GM12892 (cell line): ENCODE results near the gene CPE.

Source experiments
- POLR2A ChIP-seq: IDR thresholded peaks from 2 replicates; pipeline ENCODE4 v1.6.1; 2011; ENCODE audit warnings: low read depth, low read length, control low read depth
- POLR2AphosphoS5 ChIP-seq: IDR thresholded peaks from 2 replicates; pipeline ENCODE4 v1.6.1; 2011; ENCODE audit warnings: low read depth, low read length, control low read depth
- TAF1 ChIP-seq: IDR thresholded peaks from 2 replicates; pipeline ENCODE4 v1.6.1; 2011; ENCODE audit warnings: low read depth, mild to moderate bottlenecking, control low read depth, low read length, borderline replicate concordance

DNA sequence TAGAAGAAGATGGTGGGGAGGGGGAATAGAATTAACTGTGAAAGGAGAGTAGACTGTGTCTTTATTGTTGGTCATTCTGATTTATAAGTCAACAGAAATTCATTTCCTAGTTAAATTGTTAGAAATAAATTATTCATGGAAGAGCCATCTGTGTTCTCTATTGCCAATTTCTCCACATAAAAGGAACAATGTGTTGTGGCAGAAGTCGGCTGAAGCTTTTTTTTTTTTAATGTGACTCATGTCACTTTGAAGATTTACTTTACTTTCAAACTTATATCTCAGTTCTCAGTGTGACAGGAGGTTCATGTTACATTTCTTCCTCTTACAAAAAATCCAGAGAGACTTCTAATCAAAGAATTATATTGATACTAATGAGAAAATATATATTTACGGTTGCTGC lies 60.5 kb downstream of the CPE start:
- TF ChIP-seq POLR2AphosphoS5 (no peak), POLR2A (no peak), TAF1 (no peak)
